Activated CD4-positive, alpha-beta T cell treated with anti-CD3 and anti-CD28 coated beads, Interleukin-2, Interleukin-4, amounts not matched to agents 100 ng/mL and 50 ng/mL, durations not matched to agents 16 hours and 8 hours (primary cell): ENCODE measurements around the gene LIX1L.

Source experiments
- DNase-seq: peaks from one replicate; pipeline ENCODE4 v3.0.0-alpha.2; 2020; ENCODE audit warnings: low spot score

LIX1L gene

GRCh38 chr1:145963265-145964019 is 5.6 kb upstream of the LIX1L start:
- DNase-seq: no peak

GRCh38 chr1:145962157-145963102 is 4.6 kb upstream of the LIX1L start:
- DNase-seq: no peak

- peak; percentile 54 for DNase-seq
Observed at GRCh38 chr1:145961425-145962156, 3.8 kb upstream of the LIX1L start.

- DNase-seq: no peak
Observed at GRCh38 chr1:145961109-145961424, 3.2 kb upstream of the LIX1L start.

GRCh38 chr1:145960468-145961108 is 2.8 kb upstream of the LIX1L start:
- DNase-seq: no peak

GRCh38 chr1:145959957-145960467 is 2.2 kb upstream of the LIX1L start:
- no peak for DNase-seq

GRCh38 chr1:145959333-145959732 is 1.5 kb upstream of the LIX1L start:
- no peak for DNase-seq

- no peak for DNase-seq
Observed at GRCh38 chr1:145958734-145959133, 917 bp upstream of the LIX1L start.

GRCh38 chr1:145956781-145957442 is 905 bp downstream of the LIX1L start:
- DNase-seq: no peak

GRCh38 chr1:145956361-145956760 is 1.5 kb downstream of the LIX1L start:
- no peak for DNase-seq

- DNase-seq: no peak
Observed at GRCh38 chr1:145955436-145955835, 2.4 kb downstream of the LIX1L start.

GRCh38 chr1:145953861-145954260 is 4.0 kb downstream of the LIX1L start:
- DNase-seq: no peak

- DNase-seq: no peak
Observed at GRCh38 chr1:145952903-145953302, 4.9 kb downstream of the LIX1L start.

GRCh38 chr1:145951526-145951925 is 6.3 kb downstream of the LIX1L start:
- DNase-seq: no peak

- DNase-seq: no peak
Observed at GRCh38 chr1:145949219-145949618, 8.6 kb downstream of the LIX1L start.

GRCh38 chr1:145947551-145947950 is 10.3 kb downstream of the LIX1L start:
- no peak for DNase-seq

- no peak for DNase-seq
Observed at GRCh38 chr1:145946477-145946986, 11.3 kb downstream of the LIX1L start.

GRCh38 chr1:145944532-145944931 is 13.3 kb downstream of the LIX1L start:
- DNase-seq: no peak

GRCh38 chr1:145942871-145943270 is 14.9 kb downstream of the LIX1L start:
- DNase-seq: no peak

GRCh38 chr1:145942405-145942804 is 15.4 kb downstream of the LIX1L start:
- DNase-seq: no peak

- no peak for DNase-seq
Observed at GRCh38 chr1:145937436-145937835, 20.4 kb downstream of the LIX1L start.
